Measurements from ENCODE around the gene POP5.
"Not testable (repeated sequence)": the region's sequence is repeated elsewhere in the genome, so short reads cannot be mapped to it uniquely, and the experiment has no call there.

DNA sequence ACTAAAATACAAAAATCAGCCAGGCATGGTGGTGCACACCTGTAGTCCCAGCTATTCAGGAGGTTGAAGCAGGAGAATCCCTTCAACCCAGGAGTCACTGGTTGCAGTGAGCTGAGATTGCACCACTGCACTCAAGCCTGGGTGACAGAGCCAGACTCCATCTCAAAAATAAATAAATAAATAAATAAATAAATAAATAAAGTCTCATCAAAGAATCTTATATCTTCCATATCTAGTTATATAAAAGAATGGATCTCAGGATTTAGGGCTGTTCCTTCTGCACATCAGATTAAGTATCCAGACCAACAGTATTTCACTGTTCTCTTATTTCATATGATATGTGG, 50.8 kb downstream of the POP5 start:
- TF ChIP-seq, protein P1, sequence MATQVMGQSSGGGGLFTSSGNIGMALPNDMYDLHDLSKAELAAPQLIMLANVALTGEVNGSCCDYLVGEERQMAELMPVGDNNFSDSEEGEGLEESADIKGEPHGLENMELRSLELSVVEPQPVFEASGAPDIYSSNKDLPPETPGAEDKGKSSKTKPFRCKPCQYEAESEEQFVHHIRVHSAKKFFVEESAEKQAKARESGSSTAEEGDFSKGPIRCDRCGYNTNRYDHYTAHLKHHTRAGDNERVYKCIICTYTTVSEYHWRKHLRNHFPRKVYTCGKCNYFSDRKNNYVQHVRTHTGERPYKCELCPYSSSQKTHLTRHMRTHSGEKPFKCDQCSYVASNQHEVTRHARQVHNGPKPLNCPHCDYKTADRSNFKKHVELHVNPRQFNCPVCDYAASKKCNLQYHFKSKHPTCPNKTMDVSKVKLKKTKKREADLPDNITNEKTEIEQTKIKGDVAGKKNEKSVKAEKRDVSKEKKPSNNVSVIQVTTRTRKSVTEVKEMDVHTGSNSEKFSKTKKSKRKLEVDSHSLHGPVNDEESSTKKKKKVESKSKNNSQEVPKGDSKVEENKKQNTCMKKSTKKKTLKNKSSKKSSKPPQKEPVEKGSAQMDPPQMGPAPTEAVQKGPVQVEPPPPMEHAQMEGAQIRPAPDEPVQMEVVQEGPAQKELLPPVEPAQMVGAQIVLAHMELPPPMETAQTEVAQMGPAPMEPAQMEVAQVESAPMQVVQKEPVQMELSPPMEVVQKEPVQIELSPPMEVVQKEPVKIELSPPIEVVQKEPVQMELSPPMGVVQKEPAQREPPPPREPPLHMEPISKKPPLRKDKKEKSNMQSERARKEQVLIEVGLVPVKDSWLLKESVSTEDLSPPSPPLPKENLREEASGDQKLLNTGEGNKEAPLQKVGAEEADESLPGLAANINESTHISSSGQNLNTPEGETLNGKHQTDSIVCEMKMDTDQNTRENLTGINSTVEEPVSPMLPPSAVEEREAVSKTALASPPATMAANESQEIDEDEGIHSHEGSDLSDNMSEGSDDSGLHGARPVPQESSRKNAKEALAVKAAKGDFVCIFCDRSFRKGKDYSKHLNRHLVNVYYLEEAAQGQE (IDR thresholded peaks at IDR 0.05; ENCODE audit: unreplicated experiment): not testable (repeated sequence)
- TF ChIP-seq, protein P2, sequence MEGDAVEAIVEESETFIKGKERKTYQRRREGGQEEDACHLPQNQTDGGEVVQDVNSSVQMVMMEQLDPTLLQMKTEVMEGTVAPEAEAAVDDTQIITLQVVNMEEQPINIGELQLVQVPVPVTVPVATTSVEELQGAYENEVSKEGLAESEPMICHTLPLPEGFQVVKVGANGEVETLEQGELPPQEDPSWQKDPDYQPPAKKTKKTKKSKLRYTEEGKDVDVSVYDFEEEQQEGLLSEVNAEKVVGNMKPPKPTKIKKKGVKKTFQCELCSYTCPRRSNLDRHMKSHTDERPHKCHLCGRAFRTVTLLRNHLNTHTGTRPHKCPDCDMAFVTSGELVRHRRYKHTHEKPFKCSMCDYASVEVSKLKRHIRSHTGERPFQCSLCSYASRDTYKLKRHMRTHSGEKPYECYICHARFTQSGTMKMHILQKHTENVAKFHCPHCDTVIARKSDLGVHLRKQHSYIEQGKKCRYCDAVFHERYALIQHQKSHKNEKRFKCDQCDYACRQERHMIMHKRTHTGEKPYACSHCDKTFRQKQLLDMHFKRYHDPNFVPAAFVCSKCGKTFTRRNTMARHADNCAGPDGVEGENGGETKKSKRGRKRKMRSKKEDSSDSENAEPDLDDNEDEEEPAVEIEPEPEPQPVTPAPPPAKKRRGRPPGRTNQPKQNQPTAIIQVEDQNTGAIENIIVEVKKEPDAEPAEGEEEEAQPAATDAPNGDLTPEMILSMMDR (conservative IDR thresholded peaks at IDR 0.05; ENCODE audit: low read depth in 2 of 2): not testable (repeated sequence)
